Immature natural killer cell (primary cell): ENCODE results near the gene SLC12A8. TPM values are rescaled to one million over a fixed set of nuclear protein-coding genes. Genes with fewer than 3 reads are reported as not detected.

Experiments used
- DNase-seq, 3 donors: peaks; one replicate each; pipeline ENCODE4 v3.0.0; 2022; ENCODE audit warnings: mixed read lengths in 1 of 3
- H3K27ac Mint-ChIP-seq, 6 donors: one replicate each; pipeline ENCODE4 v1.8.0; 2020; ENCODE audit warnings: mixed read lengths in 6 of 6, mild to moderate bottlenecking in 5 of 6, inconsistent platforms in 4 of 6, moderate library complexity in 3 of 6
- H3K27me3 Mint-ChIP-seq, 3 donors: one replicate each; pipeline ENCODE4 v1.8.0; 2020 to 2021; ENCODE audit warnings: low read depth in 3 of 3, mild to moderate bottlenecking in 3 of 3, mixed read lengths in 3 of 3, moderate library complexity in 3 of 3, inconsistent platforms in 1 of 3
- H3K36me3 Mint-ChIP-seq, 3 donors: one replicate each; pipeline ENCODE4 v1.8.0; 2020; ENCODE audit warnings: mixed read lengths in 3 of 3, inconsistent platforms in 2 of 3, mild to moderate bottlenecking in 2 of 3
- H3K4me1 Mint-ChIP-seq, 2 donors: one replicate each; pipeline ENCODE4 v1.8.0; 2020; ENCODE audit warnings: inconsistent platforms in 2 of 2, mild to moderate bottlenecking in 2 of 2, mixed read lengths in 2 of 2, moderate library complexity in 1 of 2
- H3K4me3 Mint-ChIP-seq, 5 donors: one replicate each; pipeline ENCODE4 v1.8.0; 2020; ENCODE audit warnings: mild to moderate bottlenecking in 5 of 5, mixed read lengths in 5 of 5, inconsistent platforms in 3 of 5, moderate library complexity in 3 of 5
- H3K9me3 Mint-ChIP-seq, 6 donors: one replicate each; pipeline ENCODE4 v1.8.0; 2020; ENCODE audit warnings: mild to moderate bottlenecking in 6 of 6, mixed read lengths in 6 of 6, inconsistent platforms in 4 of 6, moderate library complexity in 3 of 6
- polyA plus RNA-seq, 3 donors: library from polyadenylated mRNA; unstranded; fragments of 300-500 nt; fragmentation: Illumina TruSeq; gene quantifications; one replicate each; pipeline ENCODE4 v1.2.3, GENCODE V29; 2021

The SLC12A8 gene
- polyA plus RNA-seq, 3 donors from 2014 or later, result 0.43 to 2.8 TPM; not detected in 1

GRCh38 chr3:125126323-125126722 lies 86.2 kb downstream of the SLC12A8 start:
- no peak for DNase-seq
- peaks cover 1 to 6% (median 2%) of the 10 kb centered on the region in 3 donors for H3K27me3 Mint-ChIP-seq
- no peaks in the 10 kb centered on the region for H3K9me3 Mint-ChIP-seq
- H3K4me3 Mint-ChIP-seq, result peak overlapping the region in 4 of 5 donors; percentile 12 to 38 (median 24)
- H3K36me3 Mint-ChIP-seq, result no peaks in the 10 kb centered on the region
- peaks cover 59 to 76% of the 10 kb centered on the region in 2 donors for H3K4me1 Mint-ChIP-seq
- H3K27ac Mint-ChIP-seq, result peak overlapping the region in 3 of 6 donors; percentile 27 to 83 (median 77)

GRCh38 chr3:125125821-125126245 lies 86.7 kb downstream of the SLC12A8 start:
- Mint-ChIP-seq H3K4me1 (peaks cover 63 to 81% of the 10 kb centered on the region in 2 donors), H3K4me3 (peak overlapping the region; percentile 5 to 43 (median 13)), H3K36me3 (no peaks in the 10 kb centered on the region), H3K27me3 (peaks cover 1 to 8% (median 2%) of the 10 kb centered on the region in 3 donors), H3K27ac (peak overlapping the region in 3 of 6 donors; percentile 27 to 77 (median 65)), H3K9me3 (no peaks in the 10 kb centered on the region)
- DNase-seq, result peak in 2 of 3 donors; percentile 30 to 52

GRCh38 chr3:125123451-125124305 lies 88.9 kb downstream of the SLC12A8 start:
- Mint-ChIP-seq H3K36me3 (no peaks in the 10 kb centered on the region), H3K27ac (peak overlapping the region in 2 of 6 donors; percentile 41 to 59), H3K9me3 (no peaks in the 10 kb centered on the region), H3K4me1 (peaks cover 66 to 88% of the 10 kb centered on the region in 2 donors), H3K27me3 (peaks cover 2 to 8% (median 2%) of the 10 kb centered on the region in 3 donors), H3K4me3 (peak overlapping the region in 1 of 5 donors; percentile 18)
- no peak for DNase-seq

- H3K27ac Mint-ChIP-seq, result peak overlapping the region; percentile 71 to 99 (median 78)
- no peaks in the 10 kb centered on the region for H3K36me3 Mint-ChIP-seq
- peak; percentile 53 to 58 (median 58) for DNase-seq
- H3K4me3 Mint-ChIP-seq, result peak overlapping the region; percentile 31 to 84 (median 76)
- peaks cover 2 to 6% (median 4%) of the 10 kb centered on the region in 3 donors for H3K27me3 Mint-ChIP-seq
- peaks cover 75 to 93% of the 10 kb centered on the region in 2 donors for H3K4me1 Mint-ChIP-seq
- no peaks in the 10 kb centered on the region for H3K9me3 Mint-ChIP-seq
These were observed 91.1 kb downstream of the SLC12A8 start for GRCh38 chr3:125121246-125122010.

GRCh38 chr3:125120379-125121122 lies 92.0 kb downstream of the SLC12A8 start:
- Mint-ChIP-seq H3K4me1 (peaks cover 75 to 93% of the 10 kb centered on the region in 2 donors), H3K36me3 (no peaks in the 10 kb centered on the region), H3K27ac (peak overlapping the region; percentile 78 to 99 (median 92)), H3K4me3 (peak overlapping the region; percentile 77 to 84 (median 80)), H3K9me3 (no peaks in the 10 kb centered on the region), H3K27me3 (peaks cover 0 to 6% (median 4%) of the 10 kb centered on the region in 3 donors)
- DNase-seq, result no peak

GRCh38 chr3:125119752-125120378 lies 92.7 kb downstream of the SLC12A8 start:
- H3K4me1 Mint-ChIP-seq, result peaks cover 81 to 93% of the 10 kb centered on the region in 2 donors
- H3K27ac Mint-ChIP-seq, result peak overlapping the region; percentile 89 to 99 (median 94)
- peak; percentile 75 to 77 (median 77) for DNase-seq
- no peaks in the 10 kb centered on the region for H3K36me3 Mint-ChIP-seq
- peaks cover 0 to 6% (median 3%) of the 10 kb centered on the region in 3 donors for H3K27me3 Mint-ChIP-seq
- no peaks in the 10 kb centered on the region for H3K9me3 Mint-ChIP-seq
- H3K4me3 Mint-ChIP-seq, result peak overlapping the region; percentile 77 to 84 (median 82)

GRCh38 chr3:125118600-125118999 lies 93.9 kb downstream of the SLC12A8 start:
- Mint-ChIP-seq H3K9me3 (no peaks in the 10 kb centered on the region), H3K27me3 (peaks cover 0 to 6% (median 3%) of the 10 kb centered on the region in 3 donors), H3K4me1 (peaks cover 83 to 88% of the 10 kb centered on the region in 2 donors), H3K36me3 (no peaks in the 10 kb centered on the region), H3K4me3 (peak overlapping the region; percentile 65 to 77 (median 71)), H3K27ac (peak overlapping the region; percentile 89 to 99 (median 95))
- no peak for DNase-seq

- H3K27me3 Mint-ChIP-seq, result peaks cover 0 to 6% (median 3%) of the 10 kb centered on the region in 3 donors
- no peaks in the 10 kb centered on the region for H3K36me3 Mint-ChIP-seq
- H3K9me3 Mint-ChIP-seq, result no peaks in the 10 kb centered on the region
- peak overlapping the region in 5 of 6 donors; percentile 71 to 99 (median 89) for H3K27ac Mint-ChIP-seq
- peak overlapping the region in 3 of 5 donors; percentile 39 to 55 (median 49) for H3K4me3 Mint-ChIP-seq
- DNase-seq, result no peak
- H3K4me1 Mint-ChIP-seq, result peaks cover 79 to 80% of the 10 kb centered on the region in 2 donors
These were observed 94.8 kb downstream of the SLC12A8 start for GRCh38 chr3:125117631-125118191.

GRCh38 chr3:125116311-125117080 lies 96.1 kb downstream of the SLC12A8 start:
- Mint-ChIP-seq H3K4me3 (peak overlapping the region; percentile 71 to 85 (median 76)), H3K27ac (peak overlapping the region; percentile 1 to 90 (median 65))
- no peak for DNase-seq

GRCh38 chr3:125115640-125116039 lies 96.9 kb downstream of the SLC12A8 start:
- peak; percentile 39 to 53 (median 40) for DNase-seq
- H3K4me3 Mint-ChIP-seq, result peak overlapping the region; percentile 63 to 85 (median 76)
- H3K27me3 Mint-ChIP-seq, result peaks cover 0 to 3% (median 0%) of the 10 kb centered on the region in 3 donors
- H3K4me1 Mint-ChIP-seq, result peaks cover 73 to 80% of the 10 kb centered on the region in 2 donors
- H3K27ac Mint-ChIP-seq, result peak overlapping the region; percentile 67 to 83 (median 82)
- no peaks in the 10 kb centered on the region for H3K9me3 Mint-ChIP-seq
- H3K36me3 Mint-ChIP-seq, result no peaks in the 10 kb centered on the region

More at GRCh38 chr3:125116311-125117080, 96.1 kb downstream of the SLC12A8 start:
- H3K36me3 Mint-ChIP-seq, result no peaks in the 10 kb centered on the region
- peaks cover 0 to 3% (median 3%) of the 10 kb centered on the region in 3 donors for H3K27me3 Mint-ChIP-seq
- no peaks in the 10 kb centered on the region for H3K9me3 Mint-ChIP-seq
- H3K4me1 Mint-ChIP-seq, result peaks cover 73 to 80% of the 10 kb centered on the region in 2 donors

- peaks cover 68 to 77% of the 10 kb centered on the region in 2 donors for H3K4me1 Mint-ChIP-seq
- peaks cover 0 to 2% (median 0%) of the 10 kb centered on the region in 3 donors for H3K27me3 Mint-ChIP-seq
- H3K36me3 Mint-ChIP-seq, result no peaks in the 10 kb centered on the region
- H3K4me3 Mint-ChIP-seq, result no peak overlapping the region
- no peaks in the 10 kb centered on the region for H3K9me3 Mint-ChIP-seq
- DNase-seq, result no peak
- H3K27ac Mint-ChIP-seq, result no peak overlapping the region
These were observed 99.6 kb downstream of the SLC12A8 start for GRCh38 chr3:125112981-125113380.
